NCI-H2196 treated with DMSO at 0.1 percent for 48 hours (cell line): ENCODE measurements around the gene RBM4.
"Not testable (repeated sequence)": the region's sequence is repeated elsewhere in the genome, so short reads cannot be mapped to it uniquely, and the experiment has no call there.

Source experiments
- DNase-seq: peaks from one replicate; lab custom pipeline; 2025; ENCODE audit not compliant: unreplicated experiment; lab: John Stamatoyannopoulos, UW

RBM4 gene

GRCh38 chr11:66616379-66617154, 21.9 kb upstream of the RBM4 start, which contains the start of gene RBM14:
Gene RBM14, plus strand, starts transcription at chr11:66616630. Its CDS starts 91 bp downstream, at chr11:66616721.
- DNase-seq, result peak; percentile 98

GRCh38 chr11:66617155-66617834, 21.2 kb upstream of the RBM4 start:
- DNase-seq, result no peak

GRCh38 chr11:66619080-66619554, 19.4 kb upstream of the RBM4 start:
- no peak for DNase-seq

GRCh38 chr11:66624450-66624849, 14.1 kb upstream of the RBM4 start:
- no peak for DNase-seq

- no peak for DNase-seq
Observed at GRCh38 chr11:66625041-66625751, 13.3 kb upstream of the RBM4 start.

- DNase-seq, result no peak
Observed at GRCh38 chr11:66625752-66626149, 12.8 kb upstream of the RBM4 start.

GRCh38 chr11:66626382-66626781, 12.1 kb upstream of the RBM4 start:
- no peak for DNase-seq

GRCh38 chr11:66626926-66627325, 11.6 kb upstream of the RBM4 start:
- no peak for DNase-seq

GRCh38 chr11:66628061-66628603, 10.4 kb upstream of the RBM4 start:
- DNase-seq, result no peak

- DNase-seq, result no peak
Observed at GRCh38 chr11:66629356-66629755, 9.1 kb upstream of the RBM4 start.

GRCh38 chr11:66631883-66632282, 6.6 kb upstream of the RBM4 start:
- no peak for DNase-seq

GRCh38 chr11:66632952-66633351, 5.6 kb upstream of the RBM4 start:
- DNase-seq, result no peak

- DNase-seq, result no peak
Observed at GRCh38 chr11:66636411-66636810, 2.1 kb upstream of the RBM4 start.

- no peak for DNase-seq
Observed at GRCh38 chr11:66637557-66638176, 836 bp upstream of the RBM4 start.

GRCh38 chr11:66639066-66639813, 737 bp downstream of the RBM4 start:
- no peak for DNase-seq

GRCh38 chr11:66639814-66640340, 1.4 kb downstream of the RBM4 start:
- not testable (repeated sequence) for DNase-seq

GRCh38 chr11:66641834-66642233, 3.3 kb downstream of the RBM4 start:
- DNase-seq, result no peak

GRCh38 chr11:66643745-66644437, 5.4 kb downstream of the RBM4 start:
- DNase-seq, result no peak

- no peak for DNase-seq
Observed at GRCh38 chr11:66646828-66647227, 8.3 kb downstream of the RBM4 start.
